Kidney capillary endothelial cell (primary cell): ENCODE measurements around the gene SEC24D.

Experiments
- DNase-seq: peaks from one replicate; pipeline ENCODE4 v3.0.0-alpha.2; 2018; ENCODE audit warnings: low spot score

Gene SEC24D

DNA sequence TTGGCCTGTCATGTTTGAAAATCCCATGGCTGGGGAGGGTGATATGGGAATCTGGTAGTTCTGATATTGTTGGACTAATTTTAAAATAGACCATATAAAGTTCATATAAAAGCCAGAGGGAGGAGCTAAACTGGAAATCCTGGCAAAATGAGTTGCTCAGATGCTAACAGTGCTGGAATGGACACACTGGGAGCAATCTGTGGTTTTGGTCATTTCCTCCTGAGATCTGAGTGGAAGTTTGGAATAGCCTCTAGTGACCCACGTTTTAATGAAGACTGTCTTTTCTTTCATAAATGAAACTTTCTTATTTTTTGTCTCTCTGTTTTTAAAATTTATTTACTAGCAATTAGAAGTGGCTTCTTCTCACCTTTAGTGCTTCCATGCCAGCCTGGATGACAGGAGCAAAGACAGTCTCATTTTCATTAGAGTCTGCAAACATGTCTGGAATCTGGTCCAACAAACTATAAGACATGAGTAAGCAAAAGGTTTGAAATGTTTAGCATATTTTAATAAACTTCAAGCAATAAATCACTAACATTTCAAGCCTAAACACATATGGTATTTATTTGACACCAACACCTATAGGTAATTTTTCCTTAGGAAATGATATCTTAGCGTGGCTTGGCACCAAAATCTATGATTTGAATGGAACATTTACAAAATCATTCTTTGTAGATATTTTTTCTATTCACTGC lies 84.2 kb downstream of the SEC24D start:
- DNase-seq, result no peak

- no peak for DNase-seq
Measured at GRCh38 chr4:118749347-118749988, 86.5 kb downstream of the SEC24D start.

- no peak for DNase-seq
Measured at GRCh38 chr4:118746251-118746919, 89.5 kb downstream of the SEC24D start.

DNA sequence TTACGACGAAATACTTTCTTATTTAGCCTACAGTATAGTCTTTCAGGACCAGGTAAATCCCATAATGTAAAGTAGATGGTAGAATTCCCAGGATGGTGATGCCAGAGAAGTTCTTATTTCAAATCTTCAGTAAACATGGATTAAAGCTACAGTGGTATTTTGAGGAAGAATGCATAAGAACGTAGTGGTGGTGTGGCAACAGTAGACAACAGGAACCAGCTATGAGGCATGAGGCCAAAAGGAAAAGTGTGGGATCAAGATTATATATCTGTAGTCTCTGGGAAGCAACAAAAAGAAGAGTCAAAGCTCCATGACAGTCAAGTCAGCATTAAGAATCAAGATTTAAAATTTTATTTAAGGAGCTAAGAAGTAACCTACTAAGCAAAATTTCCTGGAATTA lies 90.6 kb downstream of the SEC24D start:
- no peak for DNase-seq

DNA sequence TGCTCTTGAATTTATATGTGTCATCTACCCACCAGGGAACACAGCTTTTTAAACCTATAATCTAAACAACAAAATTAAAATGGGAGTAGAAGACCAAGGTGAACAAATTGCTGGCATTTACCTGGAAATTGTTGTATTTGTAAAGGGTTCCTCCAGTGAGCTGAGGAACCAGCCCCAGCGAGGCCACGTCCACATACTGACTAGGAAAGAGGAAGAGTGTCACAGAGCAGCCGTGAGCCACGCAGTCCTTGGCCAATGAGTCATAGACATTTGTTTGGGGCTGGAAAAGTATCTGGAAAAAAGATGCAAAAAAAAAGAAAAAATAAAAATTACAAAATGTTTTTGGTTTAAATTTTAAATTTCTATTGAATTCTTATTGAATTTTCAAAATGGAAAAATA lies 92.1 kb downstream of the SEC24D start:
- no peak for DNase-seq

GRCh38 chr4:118742050-118742449 lies 93.9 kb downstream of the SEC24D start:
- DNase-seq, result no peak

DNA sequence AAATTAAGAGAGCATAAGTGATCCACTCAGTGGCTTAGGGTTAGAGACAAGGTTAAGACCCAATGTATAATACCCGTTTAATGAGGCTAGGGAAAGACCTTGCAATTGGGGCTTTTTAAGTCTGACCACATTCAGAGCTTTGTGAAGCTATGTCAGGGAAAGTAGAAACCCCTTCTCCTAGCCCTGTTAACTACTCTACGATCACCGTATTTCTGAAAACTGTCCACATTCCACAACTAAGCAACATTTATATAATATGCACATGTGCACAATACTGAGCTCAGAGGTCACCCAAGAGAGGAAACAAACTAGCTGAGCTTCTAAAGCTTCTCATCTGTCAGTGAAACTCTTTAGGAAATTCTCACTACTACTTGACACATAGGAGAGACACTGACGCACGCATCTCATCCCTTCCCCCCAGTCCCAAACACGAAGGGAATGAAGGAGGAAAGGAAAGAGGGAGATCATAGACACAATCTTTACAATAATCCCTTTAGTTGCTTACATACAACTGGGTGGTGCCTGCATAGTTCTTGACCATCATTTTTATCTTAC lies 94.5 kb downstream of the SEC24D start:
- no peak for DNase-seq

DNA sequence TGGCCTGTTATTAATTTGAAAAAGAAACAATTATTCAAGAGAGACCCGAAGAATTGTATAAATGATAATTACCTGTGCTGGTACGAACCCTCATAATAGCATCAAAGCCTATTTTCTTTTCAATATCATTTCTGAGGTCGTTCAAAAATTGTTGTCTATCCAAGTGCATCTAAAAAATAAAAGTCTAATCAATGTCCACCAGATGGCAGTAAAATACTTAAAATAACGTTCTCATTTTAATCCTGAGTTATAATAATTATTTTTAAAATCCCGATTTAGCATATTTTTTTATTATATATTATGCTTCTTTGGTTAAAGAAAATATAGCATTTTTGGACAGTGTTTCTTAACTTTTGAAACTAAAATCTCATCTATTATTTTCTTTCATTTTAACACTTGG lies 95.1 kb downstream of the SEC24D start:
- DNase-seq, result peak; percentile 25

DNA sequence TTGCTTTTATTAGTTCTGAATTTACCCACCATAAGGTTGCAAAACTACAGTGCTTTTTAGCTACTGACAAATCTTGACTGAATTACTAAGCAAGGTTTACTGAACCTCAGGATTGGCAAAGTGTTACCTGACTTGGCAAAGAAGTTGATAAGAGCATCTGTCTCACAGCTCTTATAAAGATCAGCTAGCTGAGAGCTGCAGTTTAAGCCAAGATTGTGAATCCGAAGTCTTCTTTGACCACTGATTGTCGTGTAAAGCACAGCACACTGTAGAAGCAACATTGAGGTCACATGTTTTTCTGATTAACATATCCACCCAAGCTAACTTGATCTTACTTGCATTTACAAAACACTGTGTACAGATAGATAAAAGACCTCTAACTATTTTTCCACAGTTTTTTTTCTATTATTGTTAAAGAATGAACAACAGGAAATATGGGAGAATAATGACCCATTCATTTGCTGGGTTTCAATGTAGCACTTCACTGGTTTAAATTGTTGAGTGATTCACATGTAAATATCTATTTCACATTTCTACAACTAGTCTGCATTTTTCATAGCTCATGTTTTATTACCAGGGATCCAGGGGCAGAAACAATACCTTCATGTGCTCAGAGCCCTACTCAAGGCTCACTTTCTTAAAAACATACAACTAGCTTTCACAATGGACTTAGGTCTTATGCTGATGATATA lies 96.8 kb downstream of the SEC24D start:
- no peak for DNase-seq

DNA sequence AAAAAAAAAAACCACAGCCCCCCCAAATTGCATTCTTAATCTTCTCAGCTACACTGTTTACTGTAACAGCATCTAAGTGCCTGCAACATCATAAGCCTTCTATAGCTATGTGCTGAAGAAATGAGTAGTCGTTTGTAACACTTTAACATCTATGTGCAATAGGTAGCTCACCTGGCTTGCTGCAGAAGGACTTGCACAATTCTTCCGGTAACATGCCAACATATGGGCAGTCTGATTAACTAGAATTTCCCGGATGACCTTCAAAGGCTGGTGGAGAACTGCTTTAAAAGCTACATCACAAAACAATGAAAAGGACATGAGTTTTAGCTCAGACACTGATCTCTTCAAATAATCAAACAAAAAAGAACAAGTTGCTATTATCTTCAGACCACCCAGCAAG lies 97.8 kb downstream of the SEC24D start:
- DNase-seq, result no peak

GRCh38 chr4:118736900-118737299 lies 99.0 kb downstream of the SEC24D start:
- no peak for DNase-seq

GRCh38 chr4:118734491-118735205 lies 101.3 kb downstream of the SEC24D start:
- no peak for DNase-seq

DNA sequence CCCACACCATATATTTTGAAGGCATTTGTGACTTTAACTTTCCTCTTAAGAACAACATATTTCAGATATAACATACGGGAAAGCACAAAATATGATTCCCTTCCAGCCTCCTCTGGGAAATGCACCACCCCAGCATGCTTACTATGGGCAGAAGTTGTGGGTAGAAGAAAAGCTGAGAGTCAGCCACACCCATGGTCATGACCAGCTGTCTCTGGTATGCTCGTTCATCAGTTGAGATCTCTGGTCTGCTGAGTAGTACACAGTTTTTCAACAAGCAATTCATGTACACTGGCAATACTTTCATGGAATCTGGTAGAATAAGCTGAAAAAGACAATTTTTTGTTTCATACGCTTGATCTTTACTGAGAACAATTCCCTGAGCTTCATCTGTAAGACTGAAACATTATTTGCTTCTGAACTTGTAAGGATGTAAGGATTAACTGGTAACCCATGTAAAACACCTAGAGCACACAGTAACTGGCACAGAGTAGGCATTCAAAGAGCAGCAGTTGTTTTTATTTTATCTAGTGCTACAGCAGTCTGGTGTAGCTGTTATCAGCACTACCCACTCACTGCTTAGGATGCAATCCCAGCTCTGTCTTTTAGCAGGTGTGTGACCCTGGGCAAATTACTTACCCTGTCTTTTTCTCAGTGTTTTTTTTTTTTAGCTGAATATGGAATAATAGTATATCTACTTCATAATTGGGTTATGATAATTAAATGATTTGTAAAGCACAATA lies 103.2 kb downstream of the SEC24D start:
- DNase-seq, result no peak

DNA sequence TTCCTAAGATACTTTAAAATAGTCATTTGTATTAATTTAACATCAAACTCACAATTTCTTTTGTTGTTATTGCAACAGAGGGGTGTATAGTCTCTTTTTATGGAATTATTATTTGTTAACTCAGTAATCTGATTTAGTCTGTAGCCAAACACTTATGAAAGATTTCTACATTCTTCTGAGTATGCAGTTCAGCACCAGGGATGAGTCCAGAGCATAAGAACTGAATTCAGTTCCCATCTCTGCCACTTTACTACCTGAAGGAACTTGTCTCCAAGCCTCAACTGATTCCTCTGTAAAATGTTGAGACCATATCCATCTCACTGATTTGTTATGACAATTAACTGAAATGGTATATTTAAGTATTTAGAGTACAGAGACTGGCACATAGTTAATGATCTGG lies 105.2 kb downstream of the SEC24D start:
- no peak for DNase-seq

DNA sequence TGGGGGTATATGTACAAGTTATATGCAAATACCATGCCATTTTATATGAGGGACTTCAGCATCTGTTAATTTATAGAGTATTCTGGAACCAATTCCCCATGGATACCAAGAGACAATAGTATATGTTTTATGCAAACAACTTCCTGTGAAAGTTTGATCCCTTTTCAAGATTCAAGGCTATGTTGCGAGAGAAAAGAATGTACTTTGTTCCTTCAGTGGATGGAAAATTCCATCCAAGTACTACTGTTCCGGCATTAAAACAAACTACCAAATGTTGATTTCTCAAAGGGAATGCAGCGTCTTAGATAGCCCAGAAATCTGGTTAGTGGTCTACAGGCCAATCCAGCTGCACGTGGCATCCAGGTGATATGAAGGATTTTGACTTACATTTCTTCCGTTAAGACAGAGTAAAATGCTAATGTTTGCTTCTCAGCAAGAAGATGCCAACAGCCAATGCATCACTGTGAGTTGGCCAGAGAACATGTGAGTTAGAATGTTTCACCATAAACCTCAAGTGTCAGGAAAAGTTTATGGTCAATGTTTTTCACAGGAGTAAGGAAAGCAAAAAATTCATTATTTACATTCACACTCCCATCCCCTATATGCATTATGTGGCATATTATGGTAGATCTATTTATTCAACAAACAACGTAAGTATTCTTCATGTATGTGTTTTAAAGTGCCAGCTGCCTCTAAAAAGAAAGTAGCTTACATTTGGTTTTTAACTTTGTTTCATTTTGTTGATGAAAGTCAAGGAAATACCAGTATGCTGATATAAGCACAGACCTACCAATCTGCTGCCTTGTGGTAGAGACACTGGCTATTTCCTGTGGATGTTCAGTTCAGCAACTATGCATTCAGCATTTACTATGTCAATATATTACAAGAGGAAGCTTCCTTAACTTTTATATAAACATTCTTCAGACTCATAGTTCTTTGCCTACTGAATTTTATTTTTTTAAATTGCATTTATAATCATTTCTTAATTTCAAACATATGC lies 106.3 kb downstream of the SEC24D start:
- DNase-seq, result no peak

- peak; percentile 35 for DNase-seq
Measured at GRCh38 chr4:118727360-118727759, 108.6 kb downstream of the SEC24D start.

- DNase-seq, result no peak
Measured at GRCh38 chr4:118723369-118723768, 112.6 kb downstream of the SEC24D start.

- DNase-seq, result no peak
Measured at GRCh38 chr4:118721752-118722151, 114.2 kb downstream of the SEC24D start.

DNA sequence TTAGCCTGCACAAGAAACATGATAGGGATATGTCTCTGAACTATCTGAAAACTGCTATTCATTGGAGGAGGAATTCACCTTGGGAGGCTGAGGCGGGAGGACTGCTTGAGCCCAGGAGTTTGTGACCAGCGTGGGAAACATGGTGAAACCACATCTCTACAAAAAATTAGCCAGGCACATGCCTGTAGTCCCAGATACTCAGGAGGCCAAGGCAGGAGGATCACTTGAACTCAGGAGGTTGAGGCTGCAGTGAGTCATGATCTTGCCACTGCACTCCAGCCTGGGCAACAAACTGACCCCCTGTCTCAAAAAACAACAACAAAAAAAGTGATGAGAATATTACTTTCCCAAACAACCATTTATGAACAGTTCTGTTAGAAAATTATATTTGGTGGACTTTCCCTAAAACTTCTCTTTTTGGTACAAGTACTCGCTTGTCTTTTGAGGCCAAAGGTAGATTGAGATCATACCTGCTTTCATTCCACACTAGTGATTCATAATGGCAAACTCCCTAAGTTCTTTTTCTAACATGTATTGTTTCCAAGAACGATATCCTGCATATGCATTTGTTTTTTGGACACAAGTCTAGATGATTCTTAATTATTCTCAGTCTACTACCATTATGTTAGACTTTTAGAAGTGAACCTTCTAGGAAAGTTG lies 117.3 kb downstream of the SEC24D start:
- DNase-seq, result no peak
